Omental fat pad (tissue), 4 donors: ENCODE results near the gene RASL11A. TPM values are rescaled to one million over a fixed set of nuclear protein-coding genes. Genes with fewer than 3 reads are reported as not detected.
"Not testable (repeated sequence)": the region's sequence is repeated elsewhere in the genome, so short reads cannot be mapped to it uniquely, and the experiment has no call there.

ENCODE experiments used
- ATAC-seq: fragments of 150-250 bp; one replicate; pipeline ENCODE4 v1.9.1; 2016; ENCODE audit warnings: mild to moderate bottlenecking, moderate library complexity; ENCODE audit not compliant: low FRiP score
- DNase-seq: peaks from one replicate; pipeline ENCODE4 v3.0.0-alpha.2; 2019; ENCODE audit warnings: low spot score
- small RNA-seq: library from RNA; depleted of rRNA; stranded (forward); fragments of <200 nt; gene quantifications from one replicate; pipeline ENCODE3, GENCODE V24; 2016
- total RNA-seq, 4 donors: library from RNA; depleted of rRNA; stranded (reverse); fragments of >200 nt; gene quantifications; one replicate each; pipeline ENCODE4 v1.1.0, GENCODE V29; 2016
- TF ChIP-seq, protein P1 (sequence below), 3 donors: fragments of 450-650 bp; IDR thresholded peaks; one replicate each; pipeline ENCODE4 v1.5.1; 2016 to 2017; ENCODE audit warnings: antibody characterized with exemption in 3 of 3, mild to moderate bottlenecking in 3 of 3, moderate library complexity in 2 of 3

Gene RASL11A
- total RNA-seq, 4 donors from 2014 or later = 32.6 to 50.9 (median 38.4) TPM

DNA sequence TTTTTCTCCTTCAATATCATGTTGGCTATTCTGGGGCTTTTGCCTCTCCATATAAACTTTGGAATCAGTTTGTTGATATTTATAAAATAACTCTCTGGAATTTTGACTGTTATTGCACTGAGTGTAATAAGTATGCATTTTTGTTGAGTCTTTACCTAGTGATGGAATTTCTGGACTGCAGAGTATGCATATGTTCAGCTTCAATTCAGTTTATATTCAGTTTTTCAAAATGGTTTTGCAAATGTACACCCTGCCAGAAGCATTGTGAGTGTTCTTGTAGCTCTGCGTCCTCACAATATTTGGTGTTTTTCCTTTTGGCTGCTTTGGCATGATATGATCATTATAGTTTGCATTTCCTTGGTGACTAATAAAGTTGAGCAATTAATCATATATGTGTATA is 43.1 kb downstream of the RASL11A start:
- ATAC-seq (no peak), DNase-seq (no peak)
- TF ChIP-seq, protein P1, sequence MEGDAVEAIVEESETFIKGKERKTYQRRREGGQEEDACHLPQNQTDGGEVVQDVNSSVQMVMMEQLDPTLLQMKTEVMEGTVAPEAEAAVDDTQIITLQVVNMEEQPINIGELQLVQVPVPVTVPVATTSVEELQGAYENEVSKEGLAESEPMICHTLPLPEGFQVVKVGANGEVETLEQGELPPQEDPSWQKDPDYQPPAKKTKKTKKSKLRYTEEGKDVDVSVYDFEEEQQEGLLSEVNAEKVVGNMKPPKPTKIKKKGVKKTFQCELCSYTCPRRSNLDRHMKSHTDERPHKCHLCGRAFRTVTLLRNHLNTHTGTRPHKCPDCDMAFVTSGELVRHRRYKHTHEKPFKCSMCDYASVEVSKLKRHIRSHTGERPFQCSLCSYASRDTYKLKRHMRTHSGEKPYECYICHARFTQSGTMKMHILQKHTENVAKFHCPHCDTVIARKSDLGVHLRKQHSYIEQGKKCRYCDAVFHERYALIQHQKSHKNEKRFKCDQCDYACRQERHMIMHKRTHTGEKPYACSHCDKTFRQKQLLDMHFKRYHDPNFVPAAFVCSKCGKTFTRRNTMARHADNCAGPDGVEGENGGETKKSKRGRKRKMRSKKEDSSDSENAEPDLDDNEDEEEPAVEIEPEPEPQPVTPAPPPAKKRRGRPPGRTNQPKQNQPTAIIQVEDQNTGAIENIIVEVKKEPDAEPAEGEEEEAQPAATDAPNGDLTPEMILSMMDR (IDR thresholded peaks at IDR 0.05) = no peak

- DNase-seq (no peak), ATAC-seq (no peak)
- TF ChIP-seq, protein P1 (IDR thresholded peaks at IDR 0.05) = no peak
Observed at GRCh38 chr13:27319404-27319803, 48.8 kb downstream of the RASL11A start.

GRCh38 chr13:27321468-27322431 is 51.1 kb downstream of the RASL11A start:
- DNase-seq (no peak), ATAC-seq (no peak)
- TF ChIP-seq, protein P1 (IDR thresholded peaks at IDR 0.05) = no peak

DNA sequence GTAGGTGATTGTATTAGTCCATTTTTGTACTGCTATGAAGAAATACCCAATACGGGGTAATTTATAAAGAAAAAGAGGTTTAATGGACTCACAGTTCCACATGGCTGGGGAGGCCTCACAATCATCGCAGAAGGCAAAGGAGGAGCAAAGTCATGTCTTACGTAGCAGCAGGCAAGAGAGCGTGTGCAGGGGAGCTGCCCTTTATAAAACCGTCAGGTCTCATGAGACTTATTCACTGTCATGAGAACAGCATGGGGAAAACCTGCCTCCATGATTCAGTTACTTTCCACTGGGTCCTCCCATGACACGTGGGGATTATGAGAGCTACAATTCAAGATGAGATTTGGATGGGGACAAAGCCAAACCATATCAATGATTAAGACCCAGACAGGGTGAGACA is 51.8 kb downstream of the RASL11A start:
- not testable (repeated sequence) for ATAC-seq, DNase-seq

Small RNA genes within 50 kb of the gene (small RNA-seq; reads per million reads assigned to genes)
- gene SNORA27 (not detected), gene SNORD102 (not detected)

Other genes with a start within 250 kb of the RASL11A start
- 10 to 100 TPM; 22.5 to 42.3 (median 31.4) TPM for gene USP12, start 99.0 kb upstream of the RASL11A start, total RNA-seq
- 1,000 to 10,000 TPM in 2 of 4 donors, 100 to 1,000 TPM in 2; 701 to 1,078 (median 933) TPM for gene RPL21, start 19.3 kb upstream of the RASL11A start, total RNA-seq
- 100 to 1,000 TPM; 129 to 170 (median 147) TPM for gene GTF3A, start 153.8 kb downstream of the RASL11A start, total RNA-seq
- gene MTIF3, start 179.7 kb downstream of the RASL11A start, total RNA-seq = 10 to 100 TPM; 48.5 to 81.7 (median 73.9) TPM